HG03442 (cell line): ENCODE data around the gene BMP15.

Experiments
- ATAC-seq: cut with Tn5 transposase; IDR thresholded peaks from one replicate; pipeline ENCODE4 v1.9.1; 2021; ENCODE audit warnings: mild to moderate bottlenecking, moderate library complexity; ENCODE audit not compliant: unreplicated experiment

Gene BMP15

GRCh38 chrX:50910685-50911176, at the start of gene BMP15:
BMP15 (plus strand) TSS chrX:50910735; CDS start chrX:50910784, 49 bp downstream.
- no peak for ATAC-seq

GRCh38 chrX:50863471-50863870, 47.1 kb upstream of the BMP15 start:
- no peak for ATAC-seq

GRCh38 chrX:50865311-50865710, 45.2 kb upstream of the BMP15 start:
- ATAC-seq = no peak

- no peak for ATAC-seq
These were observed 38.5 kb upstream of the BMP15 start for GRCh38 chrX:50871922-50872453.

GRCh38 chrX:50874876-50875275, 35.7 kb upstream of the BMP15 start:
- no peak for ATAC-seq

GRCh38 chrX:50876551-50876950, 34.0 kb upstream of the BMP15 start:
- ATAC-seq = no peak

- ATAC-seq = no peak
These were observed 33.2 kb upstream of the BMP15 start for GRCh38 chrX:50877310-50877709.

- ATAC-seq = no peak
These were observed 29.5 kb upstream of the BMP15 start for GRCh38 chrX:50881028-50881427.

GRCh38 chrX:50888884-50889283, 21.7 kb upstream of the BMP15 start:
- no peak for ATAC-seq

GRCh38 chrX:50889582-50889981, 21.0 kb upstream of the BMP15 start:
- no peak for ATAC-seq

- no peak for ATAC-seq
These were observed 17.5 kb upstream of the BMP15 start for GRCh38 chrX:50893047-50893446.

GRCh38 chrX:50893466-50893865, 17.1 kb upstream of the BMP15 start:
- ATAC-seq = no peak

GRCh38 chrX:50905334-50905733, 5.2 kb upstream of the BMP15 start:
- no peak for ATAC-seq

GRCh38 chrX:50913520-50913919, 3.0 kb downstream of the BMP15 start:
- no peak for ATAC-seq

GRCh38 chrX:50920132-50920531, 9.6 kb downstream of the BMP15 start:
- ATAC-seq = no peak

GRCh38 chrX:50927127-50927526, 16.6 kb downstream of the BMP15 start:
- ATAC-seq = no peak

- ATAC-seq = no peak
These were observed 31.1 kb downstream of the BMP15 start for GRCh38 chrX:50941638-50942037.

GRCh38 chrX:50942471-50942870, 31.9 kb downstream of the BMP15 start:
- ATAC-seq = no peak

GRCh38 chrX:50952406-50952805, 41.9 kb downstream of the BMP15 start:
- no peak for ATAC-seq

- ATAC-seq = no peak
These were observed 43.3 kb downstream of the BMP15 start for GRCh38 chrX:50953832-50954231.

GRCh38 chrX:50962156-50962555, 51.6 kb downstream of the BMP15 start:
- no peak for ATAC-seq

- no peak for ATAC-seq
These were observed 53.3 kb downstream of the BMP15 start for GRCh38 chrX:50963842-50964241.
